ENCODE data around the gene SH3RF2. TPM values are rescaled to one million over a fixed set of nuclear protein-coding genes. Genes with fewer than 3 reads are reported as not detected.

Gene SH3RF2
- total and polyA plus RNA-seq, 10 of the 15 experiments (the other 5 are each of a cell fraction or from before 2014, with no cell fraction given), result 0.15 TPM; not detected in 9

GRCh38 chr5:145912594-145912993 lies 23.8 kb upstream of the SH3RF2 start (continued):
- no peak for TF ChIP-seq CHD2 (IDR thresholded peaks at IDR 0.05; ENCODE audit: borderline replicate concordance, low read depth, low read length)
- TF ChIP-seq, protein P1, sequence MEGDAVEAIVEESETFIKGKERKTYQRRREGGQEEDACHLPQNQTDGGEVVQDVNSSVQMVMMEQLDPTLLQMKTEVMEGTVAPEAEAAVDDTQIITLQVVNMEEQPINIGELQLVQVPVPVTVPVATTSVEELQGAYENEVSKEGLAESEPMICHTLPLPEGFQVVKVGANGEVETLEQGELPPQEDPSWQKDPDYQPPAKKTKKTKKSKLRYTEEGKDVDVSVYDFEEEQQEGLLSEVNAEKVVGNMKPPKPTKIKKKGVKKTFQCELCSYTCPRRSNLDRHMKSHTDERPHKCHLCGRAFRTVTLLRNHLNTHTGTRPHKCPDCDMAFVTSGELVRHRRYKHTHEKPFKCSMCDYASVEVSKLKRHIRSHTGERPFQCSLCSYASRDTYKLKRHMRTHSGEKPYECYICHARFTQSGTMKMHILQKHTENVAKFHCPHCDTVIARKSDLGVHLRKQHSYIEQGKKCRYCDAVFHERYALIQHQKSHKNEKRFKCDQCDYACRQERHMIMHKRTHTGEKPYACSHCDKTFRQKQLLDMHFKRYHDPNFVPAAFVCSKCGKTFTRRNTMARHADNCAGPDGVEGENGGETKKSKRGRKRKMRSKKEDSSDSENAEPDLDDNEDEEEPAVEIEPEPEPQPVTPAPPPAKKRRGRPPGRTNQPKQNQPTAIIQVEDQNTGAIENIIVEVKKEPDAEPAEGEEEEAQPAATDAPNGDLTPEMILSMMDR (IDR thresholded peaks at IDR 0.05 in 2 of 3, conservative IDR thresholded peaks at IDR 0.05 in 1 of 3; ENCODE audit: control insufficient read depth in 2 of 3, extremely low read depth in 1 of 3, insufficient read depth in 1 of 3, low read depth in 3 of 3, low read length in 3 of 3), result no peak
- TF ChIP-seq ZBTB11 (CRISPR knock-in tag; IDR thresholded peaks at IDR 0.05), result no peak
- no peak for TF ChIP-seq GABPA (IDR thresholded peaks at IDR 0.05; ENCODE audit: low read depth)
- TF ChIP-seq, protein P2, sequence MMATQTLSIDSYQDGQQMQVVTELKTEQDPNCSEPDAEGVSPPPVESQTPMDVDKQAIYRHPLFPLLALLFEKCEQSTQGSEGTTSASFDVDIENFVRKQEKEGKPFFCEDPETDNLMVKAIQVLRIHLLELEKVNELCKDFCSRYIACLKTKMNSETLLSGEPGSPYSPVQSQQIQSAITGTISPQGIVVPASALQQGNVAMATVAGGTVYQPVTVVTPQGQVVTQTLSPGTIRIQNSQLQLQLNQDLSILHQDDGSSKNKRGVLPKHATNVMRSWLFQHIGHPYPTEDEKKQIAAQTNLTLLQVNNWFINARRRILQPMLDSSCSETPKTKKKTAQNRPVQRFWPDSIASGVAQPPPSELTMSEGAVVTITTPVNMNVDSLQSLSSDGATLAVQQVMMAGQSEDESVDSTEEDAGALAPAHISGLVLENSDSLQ (IDR thresholded peaks at IDR 0.05), result no peak

GRCh38 chr5:145913701-145914100 lies 22.7 kb upstream of the SH3RF2 start:
- no peaks in the 10 kb centered on the region for H4K20me1 ChIP-seq (ENCODE audit: control insufficient read depth, insufficient read depth)
- no peak overlapping the region for H3K27ac ChIP-seq (ENCODE audit: control insufficient read depth, insufficient read depth)
- FAIRE-seq (no peak), ATAC-seq (no peak), DNase-seq (ENCODE audit: low read depth, low spot score) (no peak)
- intact Hi-C loops (cut with micrococcal nuclease; ENCODE audit: unreplicated experiment), result no loop called here
- no peaks in the 10 kb centered on the region for H3K36me3 ChIP-seq (ENCODE audit: control insufficient read depth in 2 of 2, insufficient read depth in 2 of 2, low read length in 1 of 2)
- H3K79me2 ChIP-seq (ENCODE audit: control insufficient read depth, insufficient read depth, low read length), result no peaks in the 10 kb centered on the region
- no peak overlapping the region for H3K9ac ChIP-seq (ENCODE audit: control insufficient read depth, insufficient read depth, low read length)
- WGBS (ENCODE audit: insufficient coverage, insufficient replicate concordance, low lambda C conversion rate, missing lambda C conversion rate), result 47% methylated on average over 7 of the region's 7 CpGs
- peaks cover 0 to 2% of the 10 kb centered on the region in 2 experiments; a peak in 1 of 4 replicates for H3K27me3 ChIP-seq (replicated peaks in 1 of 2; ENCODE audit: control insufficient read depth in 2 of 2, insufficient read depth in 2 of 2, low read length in 1 of 2)
- in situ Hi-C loops (cut with MboI), result no loop called here
- BruUV-seq (replicated peaks), result no TSS peak
- CTCF ChIA-PET, result no interaction called here
- no peak overlapping the region for H2AFZ ChIP-seq (ENCODE audit: control insufficient read depth, low read depth, low read length)
- no peak overlapping the region for H3K4me2 ChIP-seq (ENCODE audit: control insufficient read depth, insufficient read depth)
- no peaks in the 10 kb centered on the region for H3K9me3 ChIP-seq (replicated peaks; ENCODE audit: control insufficient read depth, insufficient read depth, low read length)
- POLR2A ChIA-PET, result no interaction called here
- H3K4me1 ChIP-seq (ENCODE audit: control insufficient read depth, insufficient read depth, low read length), result no peaks in the 10 kb centered on the region
- TF ChIP-seq RBBP5 (conservative IDR thresholded peaks at IDR 0.05) (no peak), USF1 (IDR thresholded peaks at IDR 0.05; ENCODE audit: borderline replicate concordance, extremely low read length, insufficient read depth, low read depth, low read length) (no peak), ZNF687 (IDR thresholded peaks at IDR 0.05) (no peak), STAT3 (IDR thresholded peaks at IDR 0.05; ENCODE audit: low read depth, low read length) (no peak), CREB1 (IDR thresholded peaks at IDR 0.05; ENCODE audit: low read depth) (no peak), NR2C1 (IDR thresholded peaks at IDR 0.05) (no peak)
- H3K4me3 ChIP-seq, result no peak overlapping the region
- RAD21 ChIA-PET (ENCODE audit: unreplicated experiment), result no interaction called here
- SMC1A ChIA-PET (ENCODE audit: uncharacterized antibody, unreplicated experiment), result no interaction called here

Measured in GM12878 (cell line).